Heart left ventricle (tissue), 16 donors: ENCODE measurements around the gene RAX2. TPM values are rescaled to one million over a fixed set of nuclear protein-coding genes. Genes with fewer than 3 reads are reported as not detected.

Experiments
- ATAC-seq, 4 donors: fragments of 200-7000 bp; cut with Tn5 transposase; one replicate each; pipeline ENCODE4 v1.9.1; 2020 to 2022; ENCODE audit warnings: moderate library complexity in 4 of 4, mild to moderate bottlenecking in 3 of 4, moderate number of reproducible peaks in 1 of 4
- DNase-seq, 5 donors: peaks; one replicate each; pipeline ENCODE4 v3.0.0-alpha.2; 2020
- H3K27ac ChIP-seq, 12 donors: fragments of 200-600 bp; sonication (generic) in 4 of 12; one replicate each; pipeline versions ENCODE4 v1.5.0 to v1.8.0; 2016 to 2022; ENCODE audit warnings: mild to moderate bottlenecking in 2 of 12
- H3K27me3 ChIP-seq, 9 donors: fragments of 200-600 bp; sonication (generic) in 2 of 9; one replicate each; pipeline versions ENCODE4 v1.5.1 to v1.8.0; 2016 to 2022; ENCODE audit warnings: mild to moderate bottlenecking in 3 of 9
- H3K36me3 ChIP-seq, 9 donors: fragments of 200-600 bp; sonication (generic) in 2 of 9; one replicate each; pipeline versions ENCODE4 v1.5.0 to v1.8.0; 2018 to 2022; ENCODE audit warnings: mild to moderate bottlenecking in 2 of 9
- H3K4me1 ChIP-seq, 12 donors: fragments of 200-600 bp; sonication (generic) in 4 of 12; one replicate each; pipeline versions ENCODE4 v1.5.0 to v1.8.0; 2016 to 2022; ENCODE audit warnings: mild to moderate bottlenecking in 3 of 12
- H3K4me3 ChIP-seq, 12 donors: fragments of 200-600 bp; sonication (generic) in 4 of 12; one replicate each; pipeline versions ENCODE4 v1.5.0 to v1.8.0; 2017 to 2022; ENCODE audit warnings: mild to moderate bottlenecking in 9 of 12, moderate library complexity in 4 of 12
- H3K9me3 ChIP-seq, 12 donors: fragments of 200-600 bp; sonication (generic) in 4 of 12; one replicate each; pipeline versions ENCODE4 v1.5.0 to v1.8.0; 2016 to 2022; ENCODE audit warnings: mild to moderate bottlenecking in 1 of 12
- CTCF ChIP-seq, 12 donors: fragments of 200-600 bp; sonication (generic) in 4 of 12; IDR thresholded peaks; one replicate each; pipeline versions ENCODE4 v1.5.0 to v1.8.0; 2018 to 2022; ENCODE audit warnings: antibody characterized with exemption in 12 of 12, mild to moderate bottlenecking in 5 of 12
- POLR2A ChIP-seq, 2 donors: fragments of 450-650 bp; IDR thresholded peaks; one replicate each; pipeline ENCODE4 v1.6.1; 2017; ENCODE audit warnings: antibody characterized with exemption in 2 of 2, mild to moderate bottlenecking in 2 of 2, moderate library complexity in 2 of 2
- WGBS, 4 donors: extraction: QIAGEN DNeasy Blood & Tissue Kit in 2 of 4; methylation state at CpG; one replicate each; pipeline versions ENCODE4 v1.1.5 to v1.1.7; 2013 to 2018; 5-methylcytosine and 5-hydroxymethylcytosine counted together
- intact Hi-C, 10 donors: fragments of 100-400 bp; cut with DNase I; formaldehyde crosslinking; loops; one replicate each; pipeline versions ENCODE4 v1.11.1 to v1.14.2; 2022
- long read RNA-seq, 3 donors: library from polyadenylated mRNA; unstranded; transcript quantifications; one replicate each; pipeline ENCODE4 v2.0.0, GENCODE V29; 2020 to 2021
- polyA plus RNA-seq, 2 donors: library from polyadenylated mRNA; stranded (reverse); fragments of 200-250 nt; gene quantifications; one replicate each; pipeline ENCODE4 v1.2.3, GENCODE V29; 2013
- total RNA-seq, 9 donors: library from RNA; depleted of rRNA in 2 of 9; stranded (reverse); fragments of >200 nt in 2 of 9; fragmentation: NEBNext Ultra II Directional in 3 of 9; extraction: Animal tissue kit (Norgen Biotek cat#: 25700) in 3 of 9; gene quantifications; one replicate each; pipeline versions ENCODE4 v1.1.0 to v1.2.4, GENCODE V29; 2016 to 2023
- donor health status: ischemic (EF 13 %, LVEDD 7.1; RV severe dilation, severe dysfunction).
- donor health status: healthy with polysubstance abuse.
- donor health status: DM: no; HTN: yes; CAD: no.
- donor health status: DM: no; HTN: no; CAD: no.
- donor health status: ischemic (EF 25% LVEDD 6.9; RV normal size, moderate dysfunction).
- donor health status: ischemic (EF 25% LVEDD 5.7; RV mildly dilated, moderate dysfunction).
- donor health status: healthy.
- donor health status: DM: yes; HTN: yes; CAD: no.
- donor health status: ischemic (EF 35%, LVEDD 5.7; RV mildly dilated, moderate dysfunction).
- donor health status: nonischemic (EF 11% LVEDD 7.7; RV severe dilation, severe dysfunction).
- donor health status: DM: yes; HTN: yes; CAD: no.
- donor health status: PGD.
- donor health status: ischemic (EF 29% LVEDD 5.4; RV normal size, mild dysfunction).
- donor health status: nonischemic (EF 23%, LVEDD 6.1; RV moderate dilation, normal function).

RAX2 gene
- total RNA-seq (not detected), polyA plus RNA-seq (not detected)
- long read RNA-seq, donor 1 = 0 reads
- long read RNA-seq, donor 2 = 0 reads
- long read RNA-seq, donor 3 = 0 reads

- no peaks in the 10 kb centered on the region for H3K27me3 ChIP-seq
- 33 to 54% (median 44%) methylated on average over 18 to 23 of the region's 23 CpGs for WGBS, 4 donors
- intact Hi-C loops = loop anchor here in 1 of 10 donors (10.0 kb wide), 1 partner anchor 153 kb away; no protein-coding TSS in a partner anchor
- H3K9me3 ChIP-seq = no peaks in the 10 kb centered on the region
- no peak within 1 kb of the TSS for H3K4me3 ChIP-seq
- H3K36me3 ChIP-seq = peaks cover 0 to 21% (median 9%) of the 10 kb centered on the region in 9 donors
- H3K27ac ChIP-seq = no peak within 1 kb of the TSS
- no peak for TF ChIP-seq POLR2A (IDR thresholded peaks at IDR 0.05)
- no peak for TF ChIP-seq CTCF (IDR thresholded peaks at IDR 0.05)
- DNase-seq = no peak
- no peaks in the 10 kb centered on the region for H3K4me1 ChIP-seq
- ATAC-seq = no peak
These were observed at the start of gene RAX2 for GRCh38 chr19:3771906-3772455. TSS of gene RAX2 (minus strand) at chr19:3772228. CDS start at chr19:3771742, 486 bp downstream.

- no peak overlapping the region for H3K4me3 ChIP-seq
- ATAC-seq = no peak
- no peaks in the 10 kb centered on the region for H3K9me3 ChIP-seq
- no peak for DNase-seq
- TF ChIP-seq POLR2A (IDR thresholded peaks at IDR 0.05) = no peak
- H3K4me1 ChIP-seq = peaks cover 0 to 15% (median 3%) of the 10 kb centered on the region in 12 donors
- H3K27ac ChIP-seq = no peak overlapping the region
- intact Hi-C loops = loop anchor here in 5 of 10 donors (5.0 to 10.0 kb wide), 5 partner anchors 34 to 156 kb away; partner anchors contain the start of genes APBA3 (in 4 of the 5), MRPL54 (in 4 of the 5) and MATK (in 1 of the 5)
- H3K36me3 ChIP-seq = no peaks in the 10 kb centered on the region
- 91 to 95% (median 92%) methylated on average over 13 to 23 of the region's 23 CpGs for WGBS, 4 donors
- H3K27me3 ChIP-seq = peaks cover 0 to 4% (median 0%) of the 10 kb centered on the region in 9 donors
These were observed 49.1 kb upstream of the RAX2 start for GRCh38 chr19:3821156-3821555.

GRCh38 chr19:3819989-3820388 is 48.0 kb upstream of the RAX2 start:
- Histone ChIP-seq H3K4me1 (peaks cover 0 to 15% (median 3%) of the 10 kb centered on the region in 12 donors), H3K9me3 (no peaks in the 10 kb centered on the region), H3K36me3 (no peaks in the 10 kb centered on the region), H3K27ac (no peak overlapping the region), H3K4me3 (no peak overlapping the region), H3K27me3 (peaks cover 0 to 4% (median 0%) of the 10 kb centered on the region in 9 donors)
- DNase-seq = no peak
- WGBS, 4 donors = 81 to 92% (median 89%) methylated on average over 14 to 19 of the region's 19 CpGs
- TF ChIP-seq POLR2A (IDR thresholded peaks at IDR 0.05) (no peak), CTCF (IDR thresholded peaks at IDR 0.05) (no peak)
- no peak for ATAC-seq
- intact Hi-C loops = loop anchor here in 5 of 10 donors (5.0 to 10.0 kb wide), 5 partner anchors 33 to 155 kb away; partner anchors contain the start of genes APBA3 (in 4 of the 5), MRPL54 (in 4 of the 5) and MATK (in 1 of the 5)

- peaks cover 0 to 4% (median 0%) of the 10 kb centered on the region in 9 donors for H3K27me3 ChIP-seq
- no peaks in the 10 kb centered on the region for H3K36me3 ChIP-seq
- no peak overlapping the region for H3K27ac ChIP-seq
- peaks cover 0 to 15% (median 3%) of the 10 kb centered on the region in 12 donors for H3K4me1 ChIP-seq
- no peak for TF ChIP-seq CTCF (IDR thresholded peaks at IDR 0.05)
- no peak for TF ChIP-seq POLR2A (IDR thresholded peaks at IDR 0.05)
- 66 to 76% (median 74%) methylated on average over 21 to 31 of the region's 31 CpGs for WGBS, 4 donors
- peak overlapping the region in 1 of 12 donors; percentile 6 for H3K4me3 ChIP-seq
- DNase-seq (no peak), ATAC-seq (no peak)
- intact Hi-C loops = no loop called here
- H3K9me3 ChIP-seq = no peaks in the 10 kb centered on the region
These were observed 46.9 kb upstream of the RAX2 start for GRCh38 chr19:3818918-3819317.
